ENCODE results near the gene WDR55. TPM values are rescaled to one million over a fixed set of nuclear protein-coding genes. Genes with fewer than 3 reads are reported as not detected.

WDR55 gene
- total RNA-seq, 1 experiment from 2014 or later, result 49.2 TPM

GRCh38 chr5:140639148-140639981 is 25.3 kb upstream of the WDR55 start, which contains the start of gene TMCO6:
Gene TMCO6 (plus strand): TSS chr5:140639451. CDS start chr5:140639528, 77 bp downstream.
- Histone ChIP-seq H3K4me1 (ENCODE audit: control insufficient read depth, insufficient read depth, low read length) (0 out of 2 replicates have a peak, but pooled peaks cover 5% of the 10 kb centered on the region), H3K36me3 (ENCODE audit: control insufficient read depth, insufficient read depth, low read length) (0 out of 2 replicates have a peak, but pooled peaks cover 4% of the 10 kb centered on the region), H3K27ac (ENCODE audit: low read length) (peak within 1 kb of the TSS; percentile 92), H3K9me3 (ENCODE audit: control insufficient read depth, insufficient read depth, low read depth, low read length) (no peaks in the 10 kb centered on the region), H3K27me3 (ENCODE audit: control insufficient read depth, insufficient read depth, low read length) (no peaks in the 10 kb centered on the region), H3K4me3 (ENCODE audit: low read depth in 2 of 2, low read length in 2 of 2) (peak within 1 kb of the TSS; percentile 84 to 86)
- TF ChIP-seq, protein P1, sequence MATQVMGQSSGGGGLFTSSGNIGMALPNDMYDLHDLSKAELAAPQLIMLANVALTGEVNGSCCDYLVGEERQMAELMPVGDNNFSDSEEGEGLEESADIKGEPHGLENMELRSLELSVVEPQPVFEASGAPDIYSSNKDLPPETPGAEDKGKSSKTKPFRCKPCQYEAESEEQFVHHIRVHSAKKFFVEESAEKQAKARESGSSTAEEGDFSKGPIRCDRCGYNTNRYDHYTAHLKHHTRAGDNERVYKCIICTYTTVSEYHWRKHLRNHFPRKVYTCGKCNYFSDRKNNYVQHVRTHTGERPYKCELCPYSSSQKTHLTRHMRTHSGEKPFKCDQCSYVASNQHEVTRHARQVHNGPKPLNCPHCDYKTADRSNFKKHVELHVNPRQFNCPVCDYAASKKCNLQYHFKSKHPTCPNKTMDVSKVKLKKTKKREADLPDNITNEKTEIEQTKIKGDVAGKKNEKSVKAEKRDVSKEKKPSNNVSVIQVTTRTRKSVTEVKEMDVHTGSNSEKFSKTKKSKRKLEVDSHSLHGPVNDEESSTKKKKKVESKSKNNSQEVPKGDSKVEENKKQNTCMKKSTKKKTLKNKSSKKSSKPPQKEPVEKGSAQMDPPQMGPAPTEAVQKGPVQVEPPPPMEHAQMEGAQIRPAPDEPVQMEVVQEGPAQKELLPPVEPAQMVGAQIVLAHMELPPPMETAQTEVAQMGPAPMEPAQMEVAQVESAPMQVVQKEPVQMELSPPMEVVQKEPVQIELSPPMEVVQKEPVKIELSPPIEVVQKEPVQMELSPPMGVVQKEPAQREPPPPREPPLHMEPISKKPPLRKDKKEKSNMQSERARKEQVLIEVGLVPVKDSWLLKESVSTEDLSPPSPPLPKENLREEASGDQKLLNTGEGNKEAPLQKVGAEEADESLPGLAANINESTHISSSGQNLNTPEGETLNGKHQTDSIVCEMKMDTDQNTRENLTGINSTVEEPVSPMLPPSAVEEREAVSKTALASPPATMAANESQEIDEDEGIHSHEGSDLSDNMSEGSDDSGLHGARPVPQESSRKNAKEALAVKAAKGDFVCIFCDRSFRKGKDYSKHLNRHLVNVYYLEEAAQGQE (IDR thresholded peaks at IDR 0.05; ENCODE audit: insufficient read depth in 1 of 2, low read depth in 2 of 2, low read length in 1 of 2), result no peak
- TF ChIP-seq SIN3A (IDR thresholded peaks at IDR 0.05; ENCODE audit: borderline replicate concordance, insufficient read depth, low read depth, low read length) (peak; percentile 35; the same call in 1 of the 2 replicates), POLR2AphosphoS5 (IDR thresholded peaks at IDR 0.05; ENCODE audit: low read depth, low read length) (peak; percentile 81)
- TF ChIP-seq, protein P2, sequence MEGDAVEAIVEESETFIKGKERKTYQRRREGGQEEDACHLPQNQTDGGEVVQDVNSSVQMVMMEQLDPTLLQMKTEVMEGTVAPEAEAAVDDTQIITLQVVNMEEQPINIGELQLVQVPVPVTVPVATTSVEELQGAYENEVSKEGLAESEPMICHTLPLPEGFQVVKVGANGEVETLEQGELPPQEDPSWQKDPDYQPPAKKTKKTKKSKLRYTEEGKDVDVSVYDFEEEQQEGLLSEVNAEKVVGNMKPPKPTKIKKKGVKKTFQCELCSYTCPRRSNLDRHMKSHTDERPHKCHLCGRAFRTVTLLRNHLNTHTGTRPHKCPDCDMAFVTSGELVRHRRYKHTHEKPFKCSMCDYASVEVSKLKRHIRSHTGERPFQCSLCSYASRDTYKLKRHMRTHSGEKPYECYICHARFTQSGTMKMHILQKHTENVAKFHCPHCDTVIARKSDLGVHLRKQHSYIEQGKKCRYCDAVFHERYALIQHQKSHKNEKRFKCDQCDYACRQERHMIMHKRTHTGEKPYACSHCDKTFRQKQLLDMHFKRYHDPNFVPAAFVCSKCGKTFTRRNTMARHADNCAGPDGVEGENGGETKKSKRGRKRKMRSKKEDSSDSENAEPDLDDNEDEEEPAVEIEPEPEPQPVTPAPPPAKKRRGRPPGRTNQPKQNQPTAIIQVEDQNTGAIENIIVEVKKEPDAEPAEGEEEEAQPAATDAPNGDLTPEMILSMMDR (IDR thresholded peaks at IDR 0.05), result peak; percentile 87
- CTCF ChIA-PET, result interaction anchor here (1.0 kb wide), 1 partner anchor 92 kb away, joined by 3 read pairs; the partner anchor contains the start of gene EIF4EBP3
- ATAC-seq (peak; percentile 98), DNase-seq (ENCODE audit: low read depth, low spot score) (peak; percentile 86)
- no TSS peak for BruUV-seq (replicated peaks)
- POLR2A ChIA-PET, result interaction anchor here (0.7 kb wide), 1 partner anchor 8 kb away, joined by 3 read pairs; the partner anchor contains the start of genes IK and NDUFA2
- intact Hi-C loops (cut with micrococcal nuclease; ENCODE audit: unreplicated experiment), result loop anchor here (5.0 kb wide), 2 partner anchors 62 to 77 kb away; partner anchors contain the start of genes APBB3 and SLC35A4
- in situ Hi-C loops (cut with HindIII; ENCODE audit: low pct_unique_long_range_greater_than_20kb, low sequenced_read_pairs), result no loop called here

GRCh38 chr5:140641716-140642115 is 23.0 kb upstream of the WDR55 start:
- DNase-seq (ENCODE audit: low read depth, low spot score) (no peak), ATAC-seq (no peak)
- Histone ChIP-seq H3K36me3 (ENCODE audit: control insufficient read depth, insufficient read depth, low read length) (peaks cover 5% of the 10 kb centered on the region; the same call in 1 of the 2 replicates), H3K4me3 (ENCODE audit: low read depth in 2 of 2, low read length in 2 of 2) (no peak overlapping the region), H3K27me3 (ENCODE audit: control insufficient read depth, insufficient read depth, low read length) (no peaks in the 10 kb centered on the region), H3K4me1 (ENCODE audit: control insufficient read depth, insufficient read depth, low read length) (peaks cover 10% of the 10 kb centered on the region; the same call in 1 of the 2 replicates), H3K27ac (ENCODE audit: low read length) (no peak overlapping the region), H3K9me3 (ENCODE audit: control insufficient read depth, insufficient read depth, low read depth, low read length) (no peaks in the 10 kb centered on the region)
- ChIA-PET POLR2A (no interaction called here), CTCF (no interaction called here)
- no TSS peak for BruUV-seq (replicated peaks)
- in situ Hi-C loops (cut with HindIII; ENCODE audit: low pct_unique_long_range_greater_than_20kb, low sequenced_read_pairs), result no loop called here
- no peak for TF ChIP-seq SIN3A (IDR thresholded peaks at IDR 0.05; ENCODE audit: borderline replicate concordance, insufficient read depth, low read depth, low read length)
- TF ChIP-seq, protein P2 (IDR thresholded peaks at IDR 0.05), result no peak
- no peak for TF ChIP-seq POLR2AphosphoS5 (IDR thresholded peaks at IDR 0.05; ENCODE audit: low read depth, low read length)
- no peak for TF ChIP-seq TCF7L2 (IDR thresholded peaks at IDR 0.05; ENCODE audit: low read depth, low read length)
- TF ChIP-seq, protein P1 (IDR thresholded peaks at IDR 0.05; ENCODE audit: insufficient read depth in 1 of 2, low read depth in 2 of 2, low read length in 1 of 2), result no peak
- intact Hi-C loops (cut with micrococcal nuclease; ENCODE audit: unreplicated experiment), result no loop called here

Data from Panc1 (cell line).